ENCODE measurements around the gene ETFDH. TPM values are rescaled to one million over a fixed set of nuclear protein-coding genes. Genes with fewer than 3 reads are reported as not detected.

Gene ETFDH
- total RNA-seq (15.6 and 17.2 TPM in 2 replicates), polyA plus RNA-seq (21.7 and 24.9 TPM in 2 replicates)

DNA sequence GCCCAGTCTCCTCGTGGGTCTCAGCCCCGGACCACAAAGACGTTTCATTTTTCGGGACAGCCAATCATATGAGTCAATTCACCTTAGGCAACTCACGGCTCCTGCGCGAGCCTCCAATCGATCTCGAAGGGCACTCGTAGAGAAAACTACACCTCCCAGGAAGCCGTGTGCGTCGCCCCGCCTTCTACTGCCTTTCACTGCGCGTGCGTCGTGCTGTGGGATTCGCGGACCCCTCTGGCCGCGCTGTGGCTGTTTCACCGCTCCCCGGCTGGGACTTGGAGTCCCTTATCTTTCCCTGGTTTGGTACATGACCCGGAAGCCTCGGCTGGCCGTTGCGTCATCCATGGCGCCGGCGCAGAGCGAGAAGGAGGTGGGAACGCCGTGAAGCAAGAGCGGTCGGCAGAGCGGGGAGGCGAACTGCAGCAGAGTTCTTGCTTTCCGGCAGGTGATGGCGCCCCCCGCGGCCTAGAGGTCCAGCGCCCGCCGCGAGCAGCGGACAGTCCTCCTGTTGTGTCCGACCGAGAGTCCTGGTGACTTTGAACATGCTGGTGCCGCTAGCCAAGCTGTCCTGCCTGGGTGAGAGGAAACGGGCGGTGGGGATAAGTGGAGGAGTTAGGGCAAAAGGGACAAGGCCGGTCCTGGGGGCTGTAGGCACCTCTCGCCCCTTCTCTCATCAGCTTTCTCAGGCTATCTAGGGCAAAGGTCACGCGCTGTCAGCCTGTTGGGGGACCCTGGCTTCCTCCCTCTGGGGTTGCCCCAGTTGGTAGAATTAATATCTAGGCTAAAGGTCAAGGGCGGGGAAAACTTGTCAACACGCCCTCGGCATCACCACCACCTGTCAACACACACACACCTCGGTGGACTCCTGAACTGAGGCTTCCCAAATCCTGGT, at the start of gene ETFDH:
Gene ETFDH (plus strand): TSS at position 382 of the 892 bp plus-strand sequence. CDS start 161 bp downstream, at position 543.
- peak within 1 kb of the TSS; percentile 83 for H3K4me3 ChIP-seq
- TF ChIP-seq, protein P1, sequence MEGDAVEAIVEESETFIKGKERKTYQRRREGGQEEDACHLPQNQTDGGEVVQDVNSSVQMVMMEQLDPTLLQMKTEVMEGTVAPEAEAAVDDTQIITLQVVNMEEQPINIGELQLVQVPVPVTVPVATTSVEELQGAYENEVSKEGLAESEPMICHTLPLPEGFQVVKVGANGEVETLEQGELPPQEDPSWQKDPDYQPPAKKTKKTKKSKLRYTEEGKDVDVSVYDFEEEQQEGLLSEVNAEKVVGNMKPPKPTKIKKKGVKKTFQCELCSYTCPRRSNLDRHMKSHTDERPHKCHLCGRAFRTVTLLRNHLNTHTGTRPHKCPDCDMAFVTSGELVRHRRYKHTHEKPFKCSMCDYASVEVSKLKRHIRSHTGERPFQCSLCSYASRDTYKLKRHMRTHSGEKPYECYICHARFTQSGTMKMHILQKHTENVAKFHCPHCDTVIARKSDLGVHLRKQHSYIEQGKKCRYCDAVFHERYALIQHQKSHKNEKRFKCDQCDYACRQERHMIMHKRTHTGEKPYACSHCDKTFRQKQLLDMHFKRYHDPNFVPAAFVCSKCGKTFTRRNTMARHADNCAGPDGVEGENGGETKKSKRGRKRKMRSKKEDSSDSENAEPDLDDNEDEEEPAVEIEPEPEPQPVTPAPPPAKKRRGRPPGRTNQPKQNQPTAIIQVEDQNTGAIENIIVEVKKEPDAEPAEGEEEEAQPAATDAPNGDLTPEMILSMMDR (IDR thresholded peaks at IDR 0.05; ENCODE audit: low read depth, low read length) = peak; percentile 67
- peak within 1 kb of the TSS; percentile 93 for H3K27ac ChIP-seq
- no peaks in the 10 kb centered on the region for H3K9me3 ChIP-seq (ENCODE audit: low read depth)
- no peaks in the 10 kb centered on the region for H3K27me3 ChIP-seq
- DNase-seq (ENCODE audit: low read depth in 1 of 2, low spot score in 1 of 2) = peak; percentile 100
- peaks cover 5% of the 10 kb centered on the region for H3K4me1 ChIP-seq (ENCODE audit: low read depth)
- no peaks in the 10 kb centered on the region for H3K36me3 ChIP-seq

DNA sequence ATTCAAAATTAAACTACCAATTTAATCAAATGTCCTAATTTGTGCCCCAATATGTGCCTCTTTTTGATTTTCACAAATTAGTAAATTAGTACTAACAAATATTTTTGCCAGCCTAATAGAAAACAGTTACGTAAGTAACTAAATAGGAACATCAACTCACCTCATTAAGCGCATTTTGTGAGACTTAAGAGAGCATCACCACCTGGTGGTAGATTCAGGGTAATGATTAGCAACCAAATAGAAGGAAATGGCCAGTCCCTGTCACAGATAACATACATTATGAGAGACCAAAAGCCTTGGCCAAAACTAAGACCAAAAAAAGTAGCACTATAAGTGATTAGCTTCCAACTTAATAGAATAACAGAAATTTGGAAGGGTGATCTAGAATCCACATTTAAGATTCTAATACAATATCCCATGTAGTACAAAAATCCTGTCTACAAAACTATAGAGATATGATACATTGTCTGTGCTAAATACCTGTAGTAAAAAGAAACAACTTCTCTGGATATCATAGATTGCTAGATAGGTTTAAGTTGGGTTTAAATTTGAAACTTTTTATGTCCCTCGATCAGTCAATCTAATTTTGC, 47.1 kb upstream of the ETFDH start:
- Histone ChIP-seq H3K27me3 (peaks cover 22% of the 10 kb centered on the region), H3K4me1 (ENCODE audit: low read depth) (no peaks in the 10 kb centered on the region), H3K27ac (no peak overlapping the region), H3K4me3 (no peak overlapping the region), H3K9me3 (ENCODE audit: low read depth) (no peaks in the 10 kb centered on the region), H3K36me3 (no peaks in the 10 kb centered on the region)
- TF ChIP-seq, protein P1 (IDR thresholded peaks at IDR 0.05; ENCODE audit: low read depth, low read length) = peak; percentile 72
- DNase-seq (ENCODE audit: low read depth in 1 of 2, low spot score in 1 of 2) = peak; percentile 59 to 80

DNA sequence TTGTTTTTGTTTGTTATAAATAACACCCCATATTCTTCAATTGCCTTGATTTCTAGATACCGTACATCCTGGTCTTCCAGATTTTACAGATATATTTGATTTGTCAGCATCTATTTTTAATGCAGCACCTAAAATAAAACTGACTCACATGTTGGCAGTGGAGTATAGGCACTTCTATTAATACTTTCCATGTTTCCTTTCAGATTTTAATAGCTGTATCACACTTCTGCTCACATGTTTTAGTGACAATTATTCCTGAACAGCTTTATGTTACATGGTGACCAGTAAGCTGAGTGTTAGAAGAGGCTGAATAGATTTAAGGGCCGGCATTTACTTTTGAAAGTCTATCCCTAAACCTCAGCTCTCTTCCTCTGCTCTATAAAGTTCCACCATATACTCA, 46.6 kb upstream of the ETFDH start:
- TF ChIP-seq, protein P1 (IDR thresholded peaks at IDR 0.05; ENCODE audit: low read depth, low read length) = no peak
- no peaks in the 10 kb centered on the region for H3K4me1 ChIP-seq (ENCODE audit: low read depth)
- no peaks in the 10 kb centered on the region for H3K9me3 ChIP-seq (ENCODE audit: low read depth)
- no peaks in the 10 kb centered on the region for H3K36me3 ChIP-seq
- H3K27ac ChIP-seq = no peak overlapping the region
- H3K27me3 ChIP-seq = peaks cover 22% of the 10 kb centered on the region
- no peak overlapping the region for H3K4me3 ChIP-seq
- DNase-seq (ENCODE audit: low read depth in 1 of 2, low spot score in 1 of 2) = no peak

DNA sequence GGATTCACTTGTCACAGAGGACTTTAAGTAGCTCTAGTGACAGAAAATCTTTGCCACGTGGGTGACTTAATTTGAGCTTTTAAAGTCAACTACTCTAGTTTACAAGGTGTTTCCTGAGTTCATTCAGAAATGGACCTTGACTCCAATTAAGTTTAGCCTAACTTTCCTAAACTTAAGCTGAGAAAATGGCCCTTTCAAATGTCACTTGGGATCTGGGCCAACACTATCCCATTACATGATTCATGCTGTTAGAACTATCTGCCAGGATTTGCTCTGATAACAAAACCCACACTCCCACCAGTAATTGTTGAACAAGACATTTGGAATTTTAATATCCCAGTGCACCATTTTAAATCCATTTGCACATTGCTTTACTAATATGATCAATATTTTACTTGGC, 41.2 kb upstream of the ETFDH start:
- no peaks in the 10 kb centered on the region for H3K36me3 ChIP-seq
- TF ChIP-seq, protein P1 (IDR thresholded peaks at IDR 0.05; ENCODE audit: low read depth, low read length) = no peak
- no peaks in the 10 kb centered on the region for H3K4me1 ChIP-seq (ENCODE audit: low read depth)
- DNase-seq (ENCODE audit: low read depth in 1 of 2, low spot score in 1 of 2) = peak in 1 of 2 donors; percentile 76
- H3K4me3 ChIP-seq = no peak overlapping the region
- no peak overlapping the region for H3K27ac ChIP-seq
- peaks cover 13% of the 10 kb centered on the region for H3K27me3 ChIP-seq
- H3K9me3 ChIP-seq (ENCODE audit: low read depth) = no peaks in the 10 kb centered on the region

DNA sequence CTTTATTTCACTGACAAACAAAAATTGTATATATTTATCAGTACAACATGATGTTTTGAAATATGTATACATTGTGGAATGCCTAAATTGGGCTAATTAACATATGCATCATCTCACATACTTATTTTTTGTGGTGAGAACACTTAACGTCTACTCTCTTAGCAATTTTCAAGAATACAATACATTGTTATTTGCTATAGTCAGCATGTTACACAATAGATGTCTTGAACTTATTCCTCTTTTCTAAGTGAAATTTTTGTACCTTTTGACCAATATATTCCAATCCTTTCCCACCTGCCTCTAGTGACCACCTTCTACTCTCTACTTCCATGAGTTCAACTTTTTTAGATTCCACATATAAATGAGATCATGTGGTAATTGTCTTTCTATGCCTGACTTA, 35.5 kb upstream of the ETFDH start:
- no peak overlapping the region for H3K27ac ChIP-seq
- no peaks in the 10 kb centered on the region for H3K4me1 ChIP-seq (ENCODE audit: low read depth)
- H3K9me3 ChIP-seq (ENCODE audit: low read depth) = no peaks in the 10 kb centered on the region
- H3K4me3 ChIP-seq = no peak overlapping the region
- TF ChIP-seq, protein P1 (IDR thresholded peaks at IDR 0.05; ENCODE audit: low read depth, low read length) = no peak
- no peaks in the 10 kb centered on the region for H3K27me3 ChIP-seq
- no peaks in the 10 kb centered on the region for H3K36me3 ChIP-seq
- no peak for DNase-seq (ENCODE audit: low read depth in 1 of 2, low spot score in 1 of 2)
